ENCODE measurements around the gene POTEC. TPM values are rescaled to one million over a fixed set of nuclear protein-coding genes. Genes with fewer than 3 reads are reported as not detected.
"Not testable (repeated sequence)": the region's sequence is repeated elsewhere in the genome, so short reads cannot be mapped to it uniquely, and the experiment has no call there.

POTEC gene
- not detected in 2 replicates for total RNA-seq

- H3K27me3 Mint-ChIP-seq; intact Hi-C loops (cut with micrococcal nuclease): not testable (repeated sequence)
Measured at GRCh38 chr18:14543446-14543964, at the start of gene POTEC. Gene POTEC (minus strand): TSS chr18:14543600. CDS start chr18:14543146, 454 bp downstream.

GRCh38 chr18:14577971-14578370 is 34.6 kb upstream of the POTEC start:
- no peak overlapping the region for H3K27ac Mint-ChIP-seq
- H3K27me3 Mint-ChIP-seq = no peaks in the 10 kb centered on the region
- no peak for DNase-seq
- H3K4me1 Mint-ChIP-seq = no peaks in the 10 kb centered on the region
- H3K9me3 Mint-ChIP-seq = no peaks in the 10 kb centered on the region
- no peak overlapping the region for H3K4me3 Mint-ChIP-seq
- intact Hi-C loops (cut with micrococcal nuclease) = no loop called here
- no peaks in the 10 kb centered on the region for H3K36me3 Mint-ChIP-seq (ENCODE audit: low read depth)

More at GRCh38 chr18:14543446-14543964, at the start of gene POTEC:
- H3K36me3 Mint-ChIP-seq (ENCODE audit: low read depth); H3K4me1 Mint-ChIP-seq; H3K4me3 Mint-ChIP-seq; H3K27ac Mint-ChIP-seq; H3K9me3 Mint-ChIP-seq; DNase-seq: not testable (repeated sequence)

- intact Hi-C loops (cut with micrococcal nuclease); H3K4me3 Mint-ChIP-seq; H3K27ac Mint-ChIP-seq; H3K4me1 Mint-ChIP-seq; DNase-seq; H3K9me3 Mint-ChIP-seq; H3K36me3 Mint-ChIP-seq (ENCODE audit: low read depth); H3K27me3 Mint-ChIP-seq: not testable (repeated sequence)
Measured at GRCh38 chr18:14559502-14559901, 16.1 kb upstream of the POTEC start.

DNA sequence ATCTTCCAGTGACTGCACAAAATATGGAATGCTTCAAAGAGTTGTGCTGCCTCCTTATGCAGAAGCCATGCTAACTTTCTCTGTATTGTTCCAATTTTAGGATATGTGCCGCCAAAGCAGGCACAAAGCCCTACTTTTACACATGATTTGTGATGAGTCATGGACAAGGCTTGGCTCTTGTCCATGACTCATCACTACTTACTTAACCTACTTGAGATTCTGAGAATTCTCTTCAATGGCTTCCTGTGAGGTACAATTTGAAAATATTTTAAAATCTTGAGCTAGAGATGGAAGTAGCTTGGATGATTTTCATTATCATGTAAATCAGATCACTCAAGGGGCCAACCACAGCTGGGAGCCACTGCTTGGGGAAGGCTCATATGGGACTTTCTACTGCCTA is 11.7 kb downstream of the POTEC start:
- H3K9me3 Mint-ChIP-seq; H3K4me3 Mint-ChIP-seq; intact Hi-C loops (cut with micrococcal nuclease); H3K4me1 Mint-ChIP-seq; H3K36me3 Mint-ChIP-seq (ENCODE audit: low read depth); H3K27ac Mint-ChIP-seq; DNase-seq; H3K27me3 Mint-ChIP-seq: not testable (repeated sequence)

DNA sequence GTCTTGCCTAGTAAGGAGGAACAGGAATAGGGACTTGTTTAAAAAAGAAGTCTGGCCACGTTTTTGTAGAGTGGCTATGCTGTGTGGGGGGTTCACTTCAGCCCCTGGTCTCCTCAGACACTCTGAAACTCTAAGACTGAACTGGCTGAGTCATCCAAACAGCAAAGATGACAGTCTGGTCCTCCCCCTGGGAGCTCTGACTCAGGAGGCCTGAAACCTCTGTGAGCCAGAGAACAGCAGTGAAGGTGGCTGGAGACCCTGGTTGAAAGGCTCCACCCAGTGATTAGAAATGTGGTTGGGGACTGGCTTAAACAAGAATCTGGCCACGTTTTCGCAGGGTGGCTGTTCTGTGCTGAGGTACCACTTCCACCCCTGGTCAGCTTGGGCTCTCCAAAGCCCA is 32.7 kb downstream of the POTEC start:
- H3K9me3 Mint-ChIP-seq; H3K27me3 Mint-ChIP-seq; H3K27ac Mint-ChIP-seq; intact Hi-C loops (cut with micrococcal nuclease); H3K4me3 Mint-ChIP-seq; DNase-seq; H3K36me3 Mint-ChIP-seq (ENCODE audit: low read depth); H3K4me1 Mint-ChIP-seq: not testable (repeated sequence)

- H3K36me3 Mint-ChIP-seq (ENCODE audit: low read depth); H3K27ac Mint-ChIP-seq; H3K4me1 Mint-ChIP-seq; H3K27me3 Mint-ChIP-seq; intact Hi-C loops (cut with micrococcal nuclease); H3K9me3 Mint-ChIP-seq; DNase-seq; H3K4me3 Mint-ChIP-seq: not testable (repeated sequence)
Measured at GRCh38 chr18:14503691-14504090, 39.7 kb downstream of the POTEC start.

DNA sequence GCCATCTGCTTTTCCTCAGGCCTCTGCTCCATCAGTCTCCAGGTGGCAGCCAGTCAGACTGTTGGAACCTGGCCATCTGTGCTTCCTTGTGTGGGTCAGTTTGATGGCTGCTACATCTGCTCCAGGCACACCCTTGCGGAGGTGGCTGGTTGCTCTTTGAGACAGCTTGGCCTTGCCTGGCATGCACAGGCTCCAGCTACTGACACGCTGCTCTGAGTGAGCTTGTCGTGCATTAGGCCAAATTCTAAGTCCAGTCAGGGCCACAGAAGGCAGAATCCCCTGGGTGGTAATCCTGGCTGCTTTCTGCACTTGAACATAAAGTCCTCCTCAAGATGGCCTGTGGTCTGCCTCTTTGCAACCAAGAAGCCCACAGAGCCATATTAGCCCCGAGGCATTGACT is 41.5 kb downstream of the POTEC start:
- not testable (repeated sequence) for H3K36me3 Mint-ChIP-seq (ENCODE audit: low read depth); H3K27me3 Mint-ChIP-seq

DNA sequence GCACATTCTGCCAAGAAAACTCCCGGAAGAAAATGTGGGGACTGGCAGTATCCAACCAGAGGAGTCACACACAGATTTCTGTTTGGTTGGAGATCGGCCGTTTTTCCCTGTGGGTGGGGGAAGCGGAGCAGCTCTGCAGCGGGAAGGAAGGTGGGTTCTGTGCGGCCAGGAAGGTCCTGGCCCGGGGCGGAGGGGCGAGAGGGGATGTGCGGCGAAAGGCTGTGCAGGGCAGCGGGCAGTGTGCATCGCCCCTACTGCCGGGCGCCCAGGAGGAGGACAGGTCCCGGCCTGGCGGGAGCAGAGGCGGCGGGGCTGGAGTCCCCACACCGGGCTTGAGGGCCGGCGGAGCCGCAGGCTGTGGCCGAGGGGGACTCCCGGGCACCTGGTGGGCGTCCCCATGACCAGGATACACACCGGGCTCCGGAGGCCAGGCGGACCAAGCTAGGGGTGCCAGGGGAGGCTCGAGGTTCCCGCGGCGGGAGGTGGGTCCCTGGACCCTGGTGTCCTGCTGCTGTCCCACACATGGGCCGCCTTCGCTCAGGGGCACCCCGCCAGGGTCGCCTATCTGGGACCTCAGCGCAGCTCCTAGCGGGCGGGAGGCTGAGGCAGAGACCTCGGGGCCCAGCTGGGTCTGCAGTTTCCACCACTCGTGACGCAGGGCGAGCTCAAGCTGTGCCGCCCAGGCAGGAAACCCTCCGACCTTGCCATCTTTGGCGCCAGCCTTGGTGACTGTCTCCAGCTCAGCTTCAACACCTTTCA is 54.0 kb downstream of the POTEC start:
- H3K4me1 Mint-ChIP-seq; H3K36me3 Mint-ChIP-seq (ENCODE audit: low read depth); DNase-seq; H3K4me3 Mint-ChIP-seq; H3K9me3 Mint-ChIP-seq; H3K27me3 Mint-ChIP-seq; H3K27ac Mint-ChIP-seq; intact Hi-C loops (cut with micrococcal nuclease): not testable (repeated sequence)

More for the DNA sequence above, 41.5 kb downstream of the POTEC start:
- H3K4me1 Mint-ChIP-seq; DNase-seq; H3K9me3 Mint-ChIP-seq; H3K27ac Mint-ChIP-seq; intact Hi-C loops (cut with micrococcal nuclease); H3K4me3 Mint-ChIP-seq: not testable (repeated sequence)

DNA sequence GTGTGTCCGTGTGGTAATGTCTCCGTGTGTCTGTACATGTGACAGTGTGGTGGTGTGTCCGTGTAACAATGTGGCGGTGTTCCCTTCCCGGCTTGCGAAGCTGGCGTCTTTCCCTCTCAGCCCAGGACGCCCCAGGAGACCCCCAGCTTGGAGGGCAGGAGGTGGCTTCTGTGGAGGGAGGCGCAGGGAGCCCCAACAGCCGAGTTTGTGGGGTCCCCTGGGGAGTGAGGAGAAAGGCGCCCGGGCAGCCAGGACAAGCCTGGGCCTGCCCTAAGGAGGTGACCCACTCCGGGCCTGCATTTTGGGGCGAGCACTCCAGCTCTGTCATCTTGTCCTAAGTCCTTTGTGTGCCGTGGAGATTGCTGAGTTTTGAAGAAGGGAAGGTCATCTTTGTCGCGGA is 54.6 kb downstream of the POTEC start:
- H3K4me1 Mint-ChIP-seq; H3K27me3 Mint-ChIP-seq; DNase-seq; H3K36me3 Mint-ChIP-seq (ENCODE audit: low read depth); intact Hi-C loops (cut with micrococcal nuclease); H3K27ac Mint-ChIP-seq; H3K9me3 Mint-ChIP-seq; H3K4me3 Mint-ChIP-seq: not testable (repeated sequence)

- H3K9me3 Mint-ChIP-seq; intact Hi-C loops (cut with micrococcal nuclease); H3K27me3 Mint-ChIP-seq; H3K4me3 Mint-ChIP-seq; H3K27ac Mint-ChIP-seq; H3K4me1 Mint-ChIP-seq; DNase-seq; H3K36me3 Mint-ChIP-seq (ENCODE audit: low read depth): not testable (repeated sequence)
Measured at GRCh38 chr18:14486926-14487580, 56.3 kb downstream of the POTEC start.

- H3K4me1 Mint-ChIP-seq; H3K4me3 Mint-ChIP-seq; H3K27ac Mint-ChIP-seq; H3K27me3 Mint-ChIP-seq; intact Hi-C loops (cut with micrococcal nuclease); H3K36me3 Mint-ChIP-seq (ENCODE audit: low read depth); DNase-seq; H3K9me3 Mint-ChIP-seq: not testable (repeated sequence)
Measured at GRCh38 chr18:14479076-14479475, 64.3 kb downstream of the POTEC start.

DNA sequence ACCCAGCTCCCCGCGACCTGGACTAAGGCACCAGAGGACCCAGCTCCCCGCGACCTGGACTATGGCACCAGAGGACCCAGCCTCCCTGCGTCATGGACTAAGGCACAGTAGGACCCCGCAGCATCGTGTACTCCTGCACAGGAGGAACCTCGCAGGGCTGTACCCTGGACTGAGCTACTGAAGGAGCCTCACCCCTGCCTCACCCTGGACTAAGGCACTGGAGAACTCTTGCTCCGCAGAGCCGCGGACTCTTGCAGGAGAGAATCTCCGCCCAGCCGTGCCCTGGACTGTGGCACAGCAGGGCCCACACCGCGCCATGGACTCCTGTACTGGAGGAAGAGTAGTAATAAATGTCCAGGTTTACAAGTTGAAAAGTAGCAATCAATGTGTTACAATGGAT is 67.9 kb downstream of the POTEC start:
- intact Hi-C loops (cut with micrococcal nuclease); H3K27me3 Mint-ChIP-seq; H3K4me1 Mint-ChIP-seq; H3K4me3 Mint-ChIP-seq; H3K27ac Mint-ChIP-seq; H3K9me3 Mint-ChIP-seq; H3K36me3 Mint-ChIP-seq (ENCODE audit: low read depth); DNase-seq: not testable (repeated sequence)

- not testable (repeated sequence) for H3K27me3 Mint-ChIP-seq, H3K27ac Mint-ChIP-seq
Measured at GRCh38 chr18:14474752-14475151, 68.6 kb downstream of the POTEC start.

GRCh38 chr18:14474007-14474720 is 69.2 kb downstream of the POTEC start:
- H3K4me1 Mint-ChIP-seq; H3K4me3 Mint-ChIP-seq; intact Hi-C loops (cut with micrococcal nuclease); H3K27ac Mint-ChIP-seq; DNase-seq; H3K27me3 Mint-ChIP-seq; H3K36me3 Mint-ChIP-seq (ENCODE audit: low read depth); H3K9me3 Mint-ChIP-seq: not testable (repeated sequence)

More at GRCh38 chr18:14474752-14475151, 68.6 kb downstream of the POTEC start:
- DNase-seq; H3K36me3 Mint-ChIP-seq (ENCODE audit: low read depth); H3K4me3 Mint-ChIP-seq; intact Hi-C loops (cut with micrococcal nuclease); H3K9me3 Mint-ChIP-seq; H3K4me1 Mint-ChIP-seq: not testable (repeated sequence)
